Stimulated activated CD4-positive, alpha-beta T cell treated with anti-CD3 and anti-CD28 coated beads, TNF-alpha, amount 100 ng/mL, for 4 hours (primary cell): ENCODE results near the gene GOLGA3.
"Not testable (repeated sequence)": the region's sequence is repeated elsewhere in the genome, so short reads cannot be mapped to it uniquely, and the experiment has no call there.

Source experiments
- DNase-seq, 3 experiments: peaks; one replicate each; pipeline ENCODE4 v3.0.0-alpha.2; 2020; ENCODE audit warnings: low read depth in 3 of 3

The GOLGA3 gene

GRCh38 chr12:132776816-132777568, 51.7 kb downstream of the GOLGA3 start:
- DNase-seq, result no peak

- DNase-seq, result not testable (repeated sequence)
These were observed 52.4 kb downstream of the GOLGA3 start for GRCh38 chr12:132776230-132776625.

DNA sequence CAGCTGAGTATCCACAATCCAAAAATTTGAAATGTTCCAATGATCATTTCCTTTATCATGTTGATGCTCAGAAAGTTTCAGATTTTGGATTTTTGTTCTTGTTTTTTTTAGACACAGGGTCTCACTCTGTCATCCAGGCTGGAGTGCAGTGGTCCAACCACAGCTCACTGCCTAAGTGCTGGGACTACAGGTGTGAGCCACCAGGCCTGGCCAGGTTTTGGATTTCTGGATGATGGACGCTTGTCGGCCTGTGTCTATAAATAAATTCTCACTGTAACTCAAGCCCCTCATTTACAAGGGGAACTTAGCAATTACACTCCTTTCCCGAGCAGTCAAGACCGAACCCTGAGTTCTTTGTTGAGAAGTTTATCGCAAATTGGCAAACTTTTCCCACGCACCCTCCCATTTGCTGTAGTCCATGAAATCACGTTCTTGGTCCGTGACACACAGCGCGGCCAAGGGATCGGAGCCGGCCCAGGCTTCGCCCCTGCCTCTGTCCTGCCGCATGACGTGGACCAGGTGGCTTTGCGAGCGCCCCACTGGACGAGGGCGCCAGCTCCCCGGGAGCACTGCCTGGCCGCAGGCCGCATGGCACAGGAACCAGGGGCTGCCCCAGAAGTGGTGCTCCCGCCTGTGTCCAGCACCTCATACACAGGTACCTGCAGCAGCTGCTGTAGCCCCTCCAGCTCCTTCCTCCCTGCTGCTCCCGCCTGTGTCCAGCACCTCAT, 53.0 kb downstream of the GOLGA3 start:
- no peak for DNase-seq

DNA sequence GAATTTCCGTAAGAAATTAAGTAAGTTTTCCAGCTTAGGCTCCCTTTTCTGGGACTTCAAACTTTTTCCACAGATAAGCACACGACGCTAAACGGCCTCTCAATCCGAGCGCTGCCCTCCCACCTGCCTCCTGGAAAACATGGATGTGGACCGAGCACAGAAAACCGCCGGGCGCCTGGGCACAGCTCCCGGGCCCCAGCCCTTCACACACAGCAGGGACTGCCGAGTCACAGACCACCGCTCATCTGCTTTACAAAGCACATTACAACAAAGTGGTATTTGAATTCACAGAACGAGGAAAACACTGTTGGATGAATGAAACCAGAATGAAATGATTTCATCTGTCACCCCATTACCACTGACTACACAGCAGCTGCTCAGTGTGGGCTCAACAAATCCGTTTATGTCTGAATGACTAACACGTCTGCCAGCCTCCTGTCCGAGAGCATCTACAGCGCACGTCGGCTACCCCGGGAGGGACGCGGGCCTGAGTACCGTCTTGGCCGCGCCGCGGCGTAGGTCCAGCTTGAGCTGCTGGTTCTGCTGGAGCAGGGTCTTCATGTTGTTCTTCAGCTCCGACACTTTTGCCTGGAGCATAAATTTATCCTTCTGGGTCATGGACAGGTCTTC, 53.9 kb downstream of the GOLGA3 start:
- DNase-seq, result no peak

GRCh38 chr12:132774159-132774558, 54.5 kb downstream of the GOLGA3 start:
- DNase-seq, result no peak

DNA sequence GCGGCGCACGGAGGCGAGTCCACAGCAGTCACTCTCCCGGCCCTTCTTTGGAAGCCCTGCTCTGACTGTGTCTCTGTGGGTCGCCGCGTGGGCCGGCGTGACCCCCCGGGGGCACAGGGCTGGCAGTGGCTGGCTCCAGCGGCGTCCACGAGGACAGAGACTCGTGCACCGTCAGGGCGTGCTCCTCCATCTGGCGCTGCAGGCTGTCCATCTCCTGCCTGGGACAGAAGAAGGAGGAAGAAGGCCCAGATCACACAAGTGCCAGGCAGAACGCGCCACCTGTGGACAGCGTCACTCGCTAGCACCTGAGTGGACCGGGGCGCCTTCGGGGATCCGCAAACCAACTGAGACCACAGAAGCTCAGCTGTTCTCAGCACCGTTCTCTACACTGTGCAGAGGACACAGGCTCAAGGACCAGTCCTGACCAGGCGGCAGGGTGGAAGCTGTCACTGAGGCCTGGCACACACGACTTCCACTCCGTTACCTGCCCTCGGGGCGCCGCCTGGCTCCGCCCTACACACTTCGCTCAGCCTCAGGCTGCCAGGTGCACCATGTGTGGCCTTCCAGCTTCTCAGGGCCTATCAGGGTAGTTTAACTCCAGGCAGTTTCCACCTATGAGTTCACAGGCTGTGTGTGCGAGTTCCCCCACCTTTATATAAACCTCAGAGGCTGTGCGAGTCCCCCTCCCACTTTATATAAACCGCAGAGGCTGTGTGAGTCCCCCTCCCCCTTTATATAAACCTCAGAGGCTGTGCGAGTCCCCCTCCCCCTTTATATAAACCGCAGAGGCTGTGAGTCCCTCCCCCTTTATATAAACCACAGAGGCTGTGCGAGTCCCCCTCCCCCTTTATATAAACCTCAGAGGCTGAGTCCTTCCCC, 55.4 kb downstream of the GOLGA3 start:
- DNase-seq, result no peak

DNA sequence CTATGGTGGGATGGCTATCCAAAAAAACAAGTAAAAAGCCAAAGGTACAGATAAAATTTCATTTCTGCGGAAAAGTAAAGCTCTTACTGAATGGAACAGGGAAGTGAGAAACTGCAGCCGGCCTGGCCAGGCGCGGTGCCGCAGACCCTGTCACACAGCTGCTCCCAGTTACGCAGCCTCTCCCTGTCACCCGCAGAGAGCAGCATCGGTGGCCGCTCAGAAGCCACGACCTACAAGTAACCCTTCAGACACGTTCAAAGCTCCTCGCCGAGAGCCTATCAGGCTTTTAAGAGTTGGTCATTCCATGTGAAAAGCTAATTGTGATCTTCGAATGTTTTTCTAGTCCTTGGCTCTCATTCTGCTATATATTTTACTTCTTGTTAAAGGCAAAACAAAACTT, 56.1 kb downstream of the GOLGA3 start:
- no peak for DNase-seq

GRCh38 chr12:132771126-132771838, 57.4 kb downstream of the GOLGA3 start:
- peak in 2 of 3 experiments; percentile 26 to 34 for DNase-seq

GRCh38 chr12:132766380-132767085, 62.1 kb downstream of the GOLGA3 start:
- no peak for DNase-seq

- no peak for DNase-seq
These were observed 63.3 kb downstream of the GOLGA3 start for GRCh38 chr12:132765361-132765760.

DNA sequence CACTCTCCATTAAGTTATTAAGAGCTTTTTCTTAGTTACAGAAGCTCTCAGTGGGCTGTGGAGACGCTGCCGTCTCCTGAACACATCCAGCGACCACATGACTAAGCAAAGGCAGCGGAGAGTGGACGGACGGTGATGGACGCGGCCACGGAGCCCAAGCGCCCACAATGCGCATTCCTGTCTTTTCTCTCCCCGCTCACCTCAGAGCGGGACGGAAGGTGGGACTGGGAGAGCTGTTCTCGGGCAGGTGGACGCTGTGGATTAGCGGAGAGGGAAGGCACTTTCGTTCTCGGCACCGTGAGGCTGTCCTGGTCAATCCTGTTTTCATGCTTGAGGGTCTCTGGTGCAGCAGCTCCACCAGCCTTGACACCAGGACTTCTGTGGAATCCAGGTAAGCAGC, 64.4 kb downstream of the GOLGA3 start:
- DNase-seq, result no peak

GRCh38 chr12:132761921-132762583, 66.6 kb downstream of the GOLGA3 start:
- peak; percentile 74 to 78 (median 75) for DNase-seq

DNA sequence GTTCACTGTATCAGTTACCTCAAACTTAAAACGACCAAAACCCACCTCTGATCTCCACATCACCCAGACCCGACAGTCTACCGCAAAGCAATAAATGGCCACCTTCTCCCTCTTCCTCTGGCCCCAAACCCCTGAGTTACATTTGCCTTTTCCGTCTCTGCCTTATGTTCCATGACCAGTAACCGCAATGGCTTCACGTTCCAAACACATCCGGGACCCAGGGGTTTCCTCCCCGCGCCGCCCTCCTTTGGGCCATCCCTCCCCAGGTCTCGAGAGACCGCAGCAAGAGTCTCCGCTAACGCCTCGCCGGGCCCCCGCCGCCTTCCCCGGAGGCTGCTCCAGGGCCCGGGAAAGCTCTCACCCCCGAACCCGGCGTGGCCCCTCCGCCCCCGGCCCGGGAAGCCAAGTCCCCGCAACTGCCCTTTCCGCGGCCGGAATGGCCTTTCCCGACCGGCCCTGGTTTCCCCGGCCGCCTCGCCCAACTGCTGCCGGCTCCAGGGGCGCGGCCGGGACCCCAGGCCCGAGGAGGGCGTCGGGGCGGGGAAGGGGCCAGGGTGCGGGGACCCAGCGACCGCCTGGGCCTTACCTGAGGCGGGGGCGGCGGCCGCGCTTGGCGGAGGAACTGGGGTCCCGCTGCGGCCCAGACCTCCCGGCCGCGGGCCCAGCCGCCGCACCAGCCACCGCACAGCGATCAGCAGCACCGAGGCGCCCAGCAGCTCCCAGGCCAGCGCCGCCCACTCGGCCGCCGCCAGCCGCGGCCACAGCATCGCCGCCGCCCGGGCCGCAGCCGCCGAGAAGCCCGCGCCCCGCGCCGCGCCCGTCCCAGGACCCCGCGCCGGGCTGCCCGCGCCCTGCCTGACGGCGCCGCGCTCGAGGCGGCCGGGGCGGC, 67.4 kb downstream of the GOLGA3 start, which contains the start of gene ANKLE2:
Gene ANKLE2, minus strand, starts transcription at position 801 of the 889 bp plus-strand sequence. Its CDS starts 34 bp downstream, at position 767.
- DNase-seq, result peak; percentile 40 to 53 (median 44)

DNA sequence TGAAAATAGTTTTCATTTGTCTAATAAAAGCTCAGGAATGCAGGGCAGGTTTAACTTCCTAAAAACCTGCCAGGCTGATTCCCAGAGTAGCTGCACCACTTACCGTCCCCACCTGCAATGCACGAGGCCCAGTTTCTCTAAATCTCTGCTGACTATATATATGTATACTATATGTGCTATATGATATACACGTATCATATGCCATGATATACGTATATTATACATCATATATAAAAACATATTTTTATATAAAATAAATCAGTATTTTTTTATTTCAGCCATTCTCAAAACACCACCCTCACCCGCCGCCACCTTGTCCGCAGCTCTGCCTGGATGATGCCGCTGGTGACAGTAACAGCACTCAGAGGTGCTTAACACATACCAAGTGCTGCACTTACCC, 69.3 kb downstream of the GOLGA3 start:
- no peak for DNase-seq

GRCh38 chr12:132758825-132759224, 69.8 kb downstream of the GOLGA3 start:
- not testable (repeated sequence) for DNase-seq

DNA sequence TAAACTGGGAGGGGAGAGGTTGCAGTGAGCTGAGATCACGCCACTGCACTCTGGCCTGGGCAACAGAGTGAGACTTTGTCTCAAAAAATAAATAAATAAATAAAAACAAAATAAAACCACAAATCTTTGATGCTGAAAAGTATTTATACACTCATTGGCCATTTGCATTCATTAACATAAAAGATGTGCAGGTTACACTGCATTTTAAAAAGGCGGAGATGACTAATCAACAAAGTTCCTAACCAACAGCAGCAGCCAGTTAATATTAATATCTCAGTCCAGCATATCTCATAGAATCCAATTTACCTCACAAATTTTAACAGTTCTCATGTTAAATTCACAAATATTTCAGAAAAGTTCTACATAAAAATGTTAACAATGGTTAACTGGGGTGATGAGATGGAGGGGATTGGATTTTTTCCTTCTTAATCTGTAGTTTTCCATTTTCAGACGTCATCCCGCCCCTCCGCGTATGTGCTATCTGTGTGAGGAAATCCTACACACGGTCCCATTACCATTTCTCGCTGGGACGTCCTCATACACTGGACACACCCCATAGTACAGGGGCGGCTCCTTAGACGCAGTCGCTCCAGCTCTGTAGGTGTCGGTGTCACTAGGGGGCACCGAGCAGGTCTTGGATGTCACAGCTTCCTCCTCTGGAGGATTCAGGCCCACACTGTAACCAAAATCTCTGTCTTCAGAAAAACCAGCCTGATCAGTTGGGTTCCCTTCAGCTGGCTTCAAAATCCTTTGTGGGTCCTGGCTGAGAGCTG, 74.3 kb downstream of the GOLGA3 start:
- DNase-seq, result no peak

DNA sequence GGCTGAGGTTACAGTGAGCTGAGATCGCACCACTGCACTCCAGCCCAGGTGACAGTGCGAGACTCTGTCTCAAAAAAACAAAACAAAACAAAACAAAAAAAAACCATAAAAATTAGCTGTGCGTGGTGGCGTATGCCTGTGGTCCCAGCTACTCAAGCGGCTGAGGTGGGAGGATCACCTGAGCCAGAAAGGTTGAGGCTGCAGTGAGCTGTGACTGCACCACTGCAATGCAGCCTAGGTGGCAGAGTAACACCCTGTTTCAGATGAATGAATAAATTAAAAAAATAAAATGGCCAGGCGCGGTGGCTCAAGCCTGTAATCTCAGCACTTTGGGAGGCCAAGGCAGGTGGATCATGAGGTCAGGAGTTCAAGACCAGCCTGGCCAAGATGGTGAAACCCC, 75.0 kb downstream of the GOLGA3 start:
- DNase-seq, result not testable (repeated sequence)

- no peak for DNase-seq
These were observed 80.3 kb downstream of the GOLGA3 start for GRCh38 chr12:132748319-132748718.
